Upper lobe of right lung (tissue), 1 donor: ENCODE results near the gene ELAC1. TPM values are rescaled to one million over a fixed set of nuclear protein-coding genes. Genes with fewer than 3 reads are reported as not detected.
"Not testable (repeated sequence)": the region's sequence is repeated elsewhere in the genome, so short reads cannot be mapped to it uniquely, and the experiment has no call there.

Experiments
- ATAC-seq: fragments of 200-7000 bp; cut with Tn5 transposase; one replicate; pipeline ENCODE4 v1.9.1; 2020; ENCODE audit warnings: mild to moderate bottlenecking, moderate library complexity
- DNase-seq: peaks from one replicate; pipeline ENCODE4 v3.0.0-alpha.2; 2020
- H3K27ac ChIP-seq: fragments of 200-600 bp; one replicate; pipeline ENCODE4 v1.8.0; 2022
- H3K27me3 ChIP-seq: fragments of 200-600 bp; one replicate; pipeline ENCODE4 v1.8.0; 2022; ENCODE audit warnings: mild to moderate bottlenecking
- H3K36me3 ChIP-seq: fragments of 200-600 bp; one replicate; pipeline ENCODE4 v1.8.0; 2022
- H3K4me1 ChIP-seq: fragments of 200-600 bp; one replicate; pipeline ENCODE4 v1.8.0; 2022
- H3K4me3 ChIP-seq: fragments of 200-600 bp; one replicate; pipeline ENCODE4 v1.8.0; 2022; ENCODE audit warnings: mild to moderate bottlenecking
- H3K9me3 ChIP-seq: fragments of 200-600 bp; one replicate; pipeline ENCODE4 v1.8.0; 2022
- intact Hi-C: fragments of 100-400 bp; cut with DNase I; formaldehyde crosslinking; loops from one replicate; pipeline ENCODE4 v1.11.0; 2022
- total RNA-seq: library from RNA; stranded (reverse); fragmentation: NEBNext Ultra II Directional; extraction: Animal tissue kit (Norgen Biotek cat#: 25700); gene quantifications from one replicate; pipeline ENCODE4 v1.2.1, GENCODE V29; 2021
- TF ChIP-seq, protein P1 (sequence below): fragments of 200-600 bp; IDR thresholded peaks from one replicate; pipeline ENCODE4 v1.8.0; 2022; ENCODE audit warnings: antibody characterized with exemption
- donor health status: DM: no; HTN: yes; CAD: no; lungs with severe emphysema.

The ELAC1 gene
- total RNA-seq, 1 donor from 2014 or later, result 6.8 TPM

DNA sequence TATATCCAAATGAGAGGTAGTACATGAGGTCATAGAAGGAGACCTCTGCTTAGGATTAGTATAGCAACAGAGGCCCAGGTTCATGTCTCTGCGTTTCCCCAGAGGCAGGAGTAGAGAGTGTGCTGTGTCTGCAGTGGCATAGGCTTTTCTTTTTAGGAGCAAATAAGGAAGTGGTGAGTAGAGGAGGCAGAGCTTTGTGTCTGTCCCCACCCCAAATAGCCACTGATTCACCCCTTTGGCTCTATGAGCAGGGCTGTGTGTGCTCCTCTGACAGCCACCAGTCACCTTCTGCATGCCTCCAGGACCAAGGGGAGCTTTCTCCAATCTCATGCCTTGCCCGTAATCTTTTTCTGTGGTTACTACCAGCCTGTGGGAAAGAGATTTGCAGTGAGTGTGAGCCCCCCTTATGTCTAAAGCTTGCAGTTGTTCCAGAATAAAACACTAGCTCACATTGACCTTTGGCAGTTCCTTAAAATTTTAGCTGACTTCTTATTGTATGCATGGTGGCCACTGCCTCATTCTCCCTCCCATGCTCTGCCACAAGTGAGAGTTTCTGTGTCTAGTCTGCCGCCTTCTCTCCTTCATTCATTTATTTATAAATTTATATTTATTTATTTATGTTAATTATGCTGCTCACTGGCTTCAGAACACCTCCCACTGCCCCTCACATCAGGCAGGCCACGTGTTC is 23.5 kb upstream of the ELAC1 start:
- DNase-seq (no peak), ATAC-seq (peak; percentile 90)
- Histone ChIP-seq H3K9me3 (no peaks in the 10 kb centered on the region), H3K27me3 (no peaks in the 10 kb centered on the region), H3K4me3 (no peak overlapping the region), H3K36me3 (peaks cover 25% of the 10 kb centered on the region), H3K27ac (no peak overlapping the region), H3K4me1 (no peaks in the 10 kb centered on the region)
- intact Hi-C loops, result no loop called here
- TF ChIP-seq, protein P1, sequence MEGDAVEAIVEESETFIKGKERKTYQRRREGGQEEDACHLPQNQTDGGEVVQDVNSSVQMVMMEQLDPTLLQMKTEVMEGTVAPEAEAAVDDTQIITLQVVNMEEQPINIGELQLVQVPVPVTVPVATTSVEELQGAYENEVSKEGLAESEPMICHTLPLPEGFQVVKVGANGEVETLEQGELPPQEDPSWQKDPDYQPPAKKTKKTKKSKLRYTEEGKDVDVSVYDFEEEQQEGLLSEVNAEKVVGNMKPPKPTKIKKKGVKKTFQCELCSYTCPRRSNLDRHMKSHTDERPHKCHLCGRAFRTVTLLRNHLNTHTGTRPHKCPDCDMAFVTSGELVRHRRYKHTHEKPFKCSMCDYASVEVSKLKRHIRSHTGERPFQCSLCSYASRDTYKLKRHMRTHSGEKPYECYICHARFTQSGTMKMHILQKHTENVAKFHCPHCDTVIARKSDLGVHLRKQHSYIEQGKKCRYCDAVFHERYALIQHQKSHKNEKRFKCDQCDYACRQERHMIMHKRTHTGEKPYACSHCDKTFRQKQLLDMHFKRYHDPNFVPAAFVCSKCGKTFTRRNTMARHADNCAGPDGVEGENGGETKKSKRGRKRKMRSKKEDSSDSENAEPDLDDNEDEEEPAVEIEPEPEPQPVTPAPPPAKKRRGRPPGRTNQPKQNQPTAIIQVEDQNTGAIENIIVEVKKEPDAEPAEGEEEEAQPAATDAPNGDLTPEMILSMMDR, result no peak

DNA sequence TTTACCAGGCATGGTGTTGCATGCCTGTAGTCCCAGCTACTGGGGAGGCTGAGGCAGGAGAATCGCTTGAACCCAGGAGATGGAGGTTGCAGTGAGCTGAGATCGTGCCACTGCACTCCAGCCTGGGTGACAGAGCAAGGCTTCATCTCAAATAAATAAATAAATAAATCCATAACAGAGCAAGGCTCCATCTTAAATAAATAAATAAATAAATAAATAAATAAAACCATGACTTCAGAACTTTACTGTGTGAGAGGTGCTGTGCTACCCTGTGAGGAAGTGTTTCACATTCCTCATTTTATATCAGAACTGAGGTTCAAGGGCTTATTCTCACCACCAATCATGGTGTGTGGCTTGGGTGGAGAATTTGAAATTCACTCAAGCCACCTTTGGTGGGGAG is 21.9 kb upstream of the ELAC1 start:
- H3K9me3 ChIP-seq, H3K27me3 ChIP-seq, H3K4me1 ChIP-seq, H3K4me3 ChIP-seq, intact Hi-C loops, H3K27ac ChIP-seq, DNase-seq, ATAC-seq: not testable (repeated sequence)
- H3K36me3 ChIP-seq, result peaks cover 16% of the 10 kb centered on the region

DNA sequence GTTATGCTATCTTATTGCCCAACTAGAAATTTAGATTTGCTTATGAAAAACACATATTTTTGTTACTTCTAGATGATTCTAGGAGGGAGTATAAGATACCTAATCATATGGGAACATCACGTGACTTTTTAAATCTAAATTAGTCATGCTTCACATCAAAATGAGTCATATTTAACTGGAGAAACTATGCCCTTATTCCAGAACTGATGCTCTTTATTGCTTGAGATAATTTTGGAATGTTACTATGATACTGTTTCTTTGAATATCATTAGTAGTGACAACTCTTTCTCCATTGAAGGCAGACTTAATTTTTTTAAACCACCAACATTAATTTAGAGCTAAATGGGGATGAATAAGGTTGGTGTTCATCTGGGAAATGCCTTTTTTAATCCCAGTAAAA is 19.9 kb upstream of the ELAC1 start:
- Histone ChIP-seq H3K36me3 (peaks cover 15% of the 10 kb centered on the region), H3K27ac (no peak overlapping the region), H3K4me3 (no peak overlapping the region), H3K4me1 (no peaks in the 10 kb centered on the region), H3K27me3 (no peaks in the 10 kb centered on the region), H3K9me3 (no peaks in the 10 kb centered on the region)
- intact Hi-C loops, result no loop called here
- ATAC-seq (no peak), DNase-seq (no peak)
- TF ChIP-seq, protein P1, result no peak

DNA sequence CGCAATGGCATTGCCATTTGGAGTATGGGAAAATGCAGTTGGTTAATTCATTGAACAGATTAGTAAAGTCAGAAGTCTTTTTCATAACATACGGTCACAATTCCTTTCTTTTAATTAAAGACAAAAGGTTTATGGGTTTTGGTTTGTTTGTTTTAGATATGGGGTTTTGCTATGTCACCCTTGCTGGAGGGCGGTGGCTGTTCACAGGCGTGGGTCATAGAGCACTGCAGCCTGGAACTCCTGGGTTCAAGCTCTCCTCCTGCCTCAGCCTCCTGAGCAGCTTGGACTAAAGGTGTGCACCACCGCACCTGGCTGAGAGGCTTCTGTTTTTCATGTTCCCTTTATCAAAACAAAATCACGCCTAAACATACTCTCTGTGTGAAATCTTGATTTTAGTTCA is 18.7 kb upstream of the ELAC1 start:
- no peak for ATAC-seq
- no peaks in the 10 kb centered on the region for H3K9me3 ChIP-seq
- TF ChIP-seq, protein P1, result no peak
- H3K4me1 ChIP-seq, result no peaks in the 10 kb centered on the region
- peaks cover 10% of the 10 kb centered on the region for H3K36me3 ChIP-seq
- no peak for DNase-seq
- no peak overlapping the region for H3K4me3 ChIP-seq
- intact Hi-C loops, result no loop called here
- no peaks in the 10 kb centered on the region for H3K27me3 ChIP-seq
- H3K27ac ChIP-seq, result no peak overlapping the region

DNA sequence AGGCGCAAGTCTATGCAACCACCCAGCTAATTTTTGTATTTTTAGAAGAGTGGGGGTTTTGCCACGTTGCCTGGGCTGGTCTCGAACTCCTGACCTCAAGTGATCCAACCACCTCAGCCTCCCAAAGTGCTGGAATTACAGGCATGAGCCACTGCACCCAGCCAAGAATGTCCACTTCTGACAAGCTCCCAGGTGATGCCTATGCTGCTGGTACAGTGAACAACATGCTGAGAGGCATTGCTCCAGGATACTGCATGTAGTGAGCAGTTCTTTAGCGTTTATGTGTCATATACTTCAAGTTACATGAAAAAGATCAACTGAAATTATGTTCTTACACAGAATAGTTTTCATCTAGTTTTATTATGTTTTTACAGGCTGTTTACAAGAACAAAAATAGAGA is 17.2 kb upstream of the ELAC1 start:
- H3K9me3 ChIP-seq, result no peaks in the 10 kb centered on the region
- no peaks in the 10 kb centered on the region for H3K4me1 ChIP-seq
- TF ChIP-seq, protein P1, result no peak
- no peak for ATAC-seq
- intact Hi-C loops, result no loop called here
- H3K27me3 ChIP-seq, result no peaks in the 10 kb centered on the region
- DNase-seq, result no peak
- peaks cover 3% of the 10 kb centered on the region for H3K36me3 ChIP-seq
- no peak overlapping the region for H3K27ac ChIP-seq
- no peak overlapping the region for H3K4me3 ChIP-seq

DNA sequence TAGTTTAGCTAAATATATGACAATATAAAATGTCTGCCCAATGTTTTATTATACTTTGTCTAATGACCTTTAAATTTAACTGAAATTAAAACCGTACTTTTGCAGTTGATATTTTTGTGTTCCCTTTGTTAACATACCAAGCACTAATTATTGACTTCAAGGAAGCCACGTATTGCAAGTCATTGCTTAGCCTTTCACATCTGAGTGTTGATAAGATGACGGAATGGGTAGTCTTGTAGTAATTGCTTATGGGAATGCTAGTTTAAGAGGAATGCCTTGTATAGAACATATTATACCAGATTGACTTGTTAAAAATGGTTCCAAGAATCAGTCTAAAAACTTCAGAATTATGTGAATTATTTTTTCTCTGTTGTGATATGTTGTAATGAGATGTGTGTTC is 14.0 kb upstream of the ELAC1 start:
- TF ChIP-seq, protein P1, result no peak

More for the DNA sequence above, 14.0 kb upstream of the ELAC1 start:
- DNase-seq, result no peak
- no peak for ATAC-seq
- H3K36me3 ChIP-seq, result no peaks in the 10 kb centered on the region
- H3K27ac ChIP-seq, result no peak overlapping the region
- no peaks in the 10 kb centered on the region for H3K9me3 ChIP-seq
- intact Hi-C loops, result no loop called here
- H3K4me1 ChIP-seq, result no peaks in the 10 kb centered on the region
- H3K4me3 ChIP-seq, result no peak overlapping the region
- no peaks in the 10 kb centered on the region for H3K27me3 ChIP-seq
